ENCODE data around the gene PI4KB. TPM values are rescaled to one million over a fixed set of nuclear protein-coding genes. Genes with fewer than 3 reads are reported as not detected.

The PI4KB gene
- total and polyA plus RNA-seq, 4 donors, result 25.0 to 65.2 (median 45.3) TPM

DNA sequence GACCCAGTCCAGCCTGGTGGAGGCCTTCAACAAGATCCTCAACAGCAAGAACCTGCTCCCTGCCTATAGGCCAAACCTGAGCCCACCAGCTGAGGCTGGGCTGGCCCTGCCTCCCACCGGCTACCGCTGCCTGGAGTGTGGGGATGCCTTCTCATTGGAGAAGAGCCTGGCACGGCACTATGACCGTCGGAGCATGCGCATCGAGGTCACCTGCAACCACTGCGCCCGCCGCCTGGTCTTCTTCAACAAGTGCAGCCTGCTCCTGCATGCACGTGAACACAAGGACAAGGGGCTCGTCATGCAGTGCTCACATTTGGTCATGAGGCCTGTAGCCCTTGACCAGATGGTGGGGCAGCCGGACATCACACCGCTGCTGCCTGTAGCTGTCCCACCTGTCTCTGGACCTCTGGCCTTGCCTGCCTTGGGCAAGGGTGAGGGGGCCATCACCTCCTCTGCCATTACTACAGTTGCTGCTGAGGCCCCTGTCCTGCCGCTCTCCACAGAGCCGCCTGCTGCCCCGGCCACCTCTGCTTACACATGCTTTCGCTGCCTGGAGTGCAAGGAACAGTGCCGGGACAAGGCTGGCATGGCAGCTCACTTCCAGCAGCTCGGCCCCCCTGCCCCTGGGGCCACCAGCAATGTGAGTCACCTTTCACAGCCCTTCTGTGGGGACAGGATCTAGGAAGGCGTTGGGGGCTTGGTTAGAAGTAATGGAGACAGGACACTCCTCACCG lies 39.3 kb downstream of the PI4KB start:
- Histone ChIP-seq H3K9ac (ENCODE audit: insufficient read depth in 1 of 2, low read length in 2 of 2) (no peak overlapping the region), H3K27ac (ENCODE audit: low read depth in 1 of 2, low read length in 1 of 2) (no peak overlapping the region), H3K4me1 (ENCODE audit: control insufficient read depth in 5 of 5, insufficient read depth in 5 of 5, low read length in 5 of 5) (peaks cover 0 to 12% (median 8%) of the 10 kb centered on the region in 5 donors), H3K36me3 (ENCODE audit: control insufficient read depth in 4 of 4, insufficient read depth in 4 of 4, low read length in 4 of 4) (peaks cover 11 to 61% (median 36%) of the 10 kb centered on the region in 4 donors), H3K9me3 (ENCODE audit: control insufficient read depth in 4 of 4, insufficient read depth in 3 of 4, low read length in 3 of 4) (no peaks in the 10 kb centered on the region), H3K27me3 (ENCODE audit: control insufficient read depth in 3 of 3, insufficient read depth in 3 of 3, low read length in 2 of 3) (no peaks in the 10 kb centered on the region), H3K4me3 (no peak overlapping the region)
- TF ChIP-seq, protein P1, sequence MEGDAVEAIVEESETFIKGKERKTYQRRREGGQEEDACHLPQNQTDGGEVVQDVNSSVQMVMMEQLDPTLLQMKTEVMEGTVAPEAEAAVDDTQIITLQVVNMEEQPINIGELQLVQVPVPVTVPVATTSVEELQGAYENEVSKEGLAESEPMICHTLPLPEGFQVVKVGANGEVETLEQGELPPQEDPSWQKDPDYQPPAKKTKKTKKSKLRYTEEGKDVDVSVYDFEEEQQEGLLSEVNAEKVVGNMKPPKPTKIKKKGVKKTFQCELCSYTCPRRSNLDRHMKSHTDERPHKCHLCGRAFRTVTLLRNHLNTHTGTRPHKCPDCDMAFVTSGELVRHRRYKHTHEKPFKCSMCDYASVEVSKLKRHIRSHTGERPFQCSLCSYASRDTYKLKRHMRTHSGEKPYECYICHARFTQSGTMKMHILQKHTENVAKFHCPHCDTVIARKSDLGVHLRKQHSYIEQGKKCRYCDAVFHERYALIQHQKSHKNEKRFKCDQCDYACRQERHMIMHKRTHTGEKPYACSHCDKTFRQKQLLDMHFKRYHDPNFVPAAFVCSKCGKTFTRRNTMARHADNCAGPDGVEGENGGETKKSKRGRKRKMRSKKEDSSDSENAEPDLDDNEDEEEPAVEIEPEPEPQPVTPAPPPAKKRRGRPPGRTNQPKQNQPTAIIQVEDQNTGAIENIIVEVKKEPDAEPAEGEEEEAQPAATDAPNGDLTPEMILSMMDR (IDR thresholded peaks at IDR 0.05; ENCODE audit: control extremely low read depth, extremely low read depth), result no peak
- DNase-seq, result no peak
- 94 to 96% methylated on average over 21 to 22 of the region's 22 CpGs for WGBS, 2 donors
- no peak for ATAC-seq (ENCODE audit: insufficient read depth, low FRiP score)

DNA sequence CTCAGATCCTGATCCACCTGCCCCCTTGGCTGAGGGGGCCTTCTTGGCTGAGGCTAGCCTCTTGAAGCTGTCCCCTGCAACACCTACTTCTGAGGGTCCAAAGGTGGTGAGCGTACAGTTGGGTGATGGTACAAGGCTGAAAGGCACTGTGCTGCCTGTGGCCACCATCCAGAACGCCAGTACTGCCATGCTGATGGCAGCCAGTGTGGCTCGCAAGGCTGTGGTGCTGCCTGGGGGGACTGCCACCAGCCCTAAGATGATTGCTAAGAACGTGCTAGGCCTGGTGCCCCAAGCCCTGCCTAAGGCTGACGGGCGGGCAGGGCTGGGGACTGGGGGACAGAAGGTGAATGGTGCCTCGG lies 39.9 kb downstream of the PI4KB start:
- H3K27me3 ChIP-seq (ENCODE audit: control insufficient read depth in 3 of 3, insufficient read depth in 3 of 3, low read length in 2 of 3), result no peaks in the 10 kb centered on the region
- H3K9ac ChIP-seq (ENCODE audit: insufficient read depth in 1 of 2, low read length in 2 of 2), result no peak overlapping the region
- H3K4me1 ChIP-seq (ENCODE audit: control insufficient read depth in 5 of 5, insufficient read depth in 5 of 5, low read length in 5 of 5), result peaks cover 0 to 12% (median 8%) of the 10 kb centered on the region in 5 donors
- no peak for DNase-seq
- TF ChIP-seq, protein P1 (IDR thresholded peaks at IDR 0.05; ENCODE audit: control extremely low read depth, extremely low read depth), result no peak
- no peak for ATAC-seq (ENCODE audit: insufficient read depth, low FRiP score)
- H3K4me3 ChIP-seq, result no peak overlapping the region
- no peaks in the 10 kb centered on the region for H3K9me3 ChIP-seq (ENCODE audit: control insufficient read depth in 4 of 4, insufficient read depth in 3 of 4, low read length in 3 of 4)
- whole genome bisulfite sequencing, 2 donors, result 92 to 96% methylated on average over 7 of the region's 7 CpGs
- H3K36me3 ChIP-seq (ENCODE audit: control insufficient read depth in 4 of 4, insufficient read depth in 4 of 4, low read length in 4 of 4), result peaks cover 7 to 55% (median 30%) of the 10 kb centered on the region in 4 donors
- no peak overlapping the region for H3K27ac ChIP-seq (ENCODE audit: low read depth in 1 of 2, low read length in 1 of 2)

DNA sequence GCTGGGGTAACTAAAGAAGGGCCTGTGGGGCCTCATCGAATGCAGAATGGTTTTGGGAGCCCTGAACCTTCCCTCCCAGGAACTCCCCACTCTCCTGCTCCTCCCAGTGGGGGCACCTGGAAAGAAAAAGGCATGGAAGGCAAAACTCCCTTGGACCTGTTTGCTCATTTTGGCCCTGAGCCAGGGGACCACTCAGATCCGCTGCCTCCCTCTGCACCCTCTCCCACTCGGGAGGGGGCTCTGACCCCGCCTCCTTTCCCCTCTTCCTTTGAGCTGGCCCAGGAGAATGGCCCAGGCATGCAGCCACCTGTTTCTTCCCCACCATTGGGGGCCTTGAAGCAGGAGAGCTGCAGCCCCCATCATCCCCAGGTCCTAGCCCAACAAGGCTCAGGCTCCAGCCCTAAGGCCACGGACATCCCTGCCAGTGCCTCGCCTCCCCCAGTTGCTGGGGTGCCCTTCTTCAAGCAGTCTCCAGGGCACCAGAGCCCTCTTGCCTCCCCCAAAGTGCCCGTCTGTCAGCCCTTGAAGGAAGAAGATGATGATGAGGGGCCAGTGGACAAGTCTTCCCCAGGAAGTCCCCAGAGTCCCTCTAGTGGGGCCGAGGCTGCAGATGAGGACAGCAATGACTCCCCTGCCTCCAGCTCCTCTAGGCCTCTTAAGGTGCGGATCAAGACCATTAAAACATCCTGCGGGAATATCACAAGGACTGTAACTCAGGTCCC lies 40.4 kb downstream of the PI4KB start:
- H3K9me3 ChIP-seq (ENCODE audit: control insufficient read depth in 4 of 4, insufficient read depth in 3 of 4, low read length in 3 of 4), result no peaks in the 10 kb centered on the region
- H3K4me1 ChIP-seq (ENCODE audit: control insufficient read depth in 5 of 5, insufficient read depth in 5 of 5, low read length in 5 of 5), result peaks cover 0 to 12% (median 8%) of the 10 kb centered on the region in 5 donors
- no peaks in the 10 kb centered on the region for H3K27me3 ChIP-seq (ENCODE audit: control insufficient read depth in 3 of 3, insufficient read depth in 3 of 3, low read length in 2 of 3)
- no peak for ATAC-seq (ENCODE audit: insufficient read depth, low FRiP score)
- no peak for DNase-seq
- H3K27ac ChIP-seq (ENCODE audit: low read depth in 1 of 2, low read length in 1 of 2), result no peak overlapping the region
- 89 to 93% methylated on average over 10 of the region's 10 CpGs for WGBS, 2 donors
- TF ChIP-seq, protein P1 (IDR thresholded peaks at IDR 0.05; ENCODE audit: control extremely low read depth, extremely low read depth), result no peak
- H3K4me3 ChIP-seq, result no peak overlapping the region
- H3K36me3 ChIP-seq (ENCODE audit: control insufficient read depth in 4 of 4, insufficient read depth in 4 of 4, low read length in 4 of 4), result peaks cover 4 to 52% (median 30%) of the 10 kb centered on the region in 4 donors
- H3K9ac ChIP-seq (ENCODE audit: insufficient read depth in 1 of 2, low read length in 2 of 2), result no peak overlapping the region

Data from lung (tissue), 12 donors.